GM18870 (cell line): ENCODE results near the gene TTLL9.
"Not testable (repeated sequence)": the region's sequence is repeated elsewhere in the genome, so short reads cannot be mapped to it uniquely, and the experiment has no call there.

ENCODE experiments used
- ATAC-seq: cut with Tn5 transposase; IDR thresholded peaks from one replicate; pipeline ENCODE4 v1.9.1; 2021; ENCODE audit warnings: moderate library complexity; ENCODE audit not compliant: unreplicated experiment

TTLL9 gene

GRCh38 chr20:31916708-31917107, 46.3 kb downstream of the TTLL9 start:
- no peak for ATAC-seq

- ATAC-seq: not testable (repeated sequence)
Measured at GRCh38 chr20:31917962-31918412, 47.6 kb downstream of the TTLL9 start.

GRCh38 chr20:31918466-31919105, 48.2 kb downstream of the TTLL9 start:
- ATAC-seq: no peak

GRCh38 chr20:31919410-31920155, 49.1 kb downstream of the TTLL9 start:
- no peak for ATAC-seq

- no peak for ATAC-seq
Measured at GRCh38 chr20:31920275-31920855, 49.9 kb downstream of the TTLL9 start.

- ATAC-seq: not testable (repeated sequence)
Measured at GRCh38 chr20:31921480-31921879, 51.0 kb downstream of the TTLL9 start.

- no peak for ATAC-seq
Measured at GRCh38 chr20:31922181-31922580, 51.7 kb downstream of the TTLL9 start.

- no peak for ATAC-seq
Measured at GRCh38 chr20:31922588-31922987, 52.2 kb downstream of the TTLL9 start.

- ATAC-seq: no peak
Measured at GRCh38 chr20:31923388-31924331, 53.2 kb downstream of the TTLL9 start.

- no peak for ATAC-seq
Measured at GRCh38 chr20:31924561-31924960, 54.1 kb downstream of the TTLL9 start.

- ATAC-seq: no peak
Measured at GRCh38 chr20:31925631-31926030, 55.2 kb downstream of the TTLL9 start.

- ATAC-seq: no peak
Measured at GRCh38 chr20:31926493-31926892, 56.1 kb downstream of the TTLL9 start.

- ATAC-seq: no peak
Measured at GRCh38 chr20:31927627-31928159, 57.3 kb downstream of the TTLL9 start.

- not testable (repeated sequence) for ATAC-seq
Measured at GRCh38 chr20:31929631-31930030, 59.2 kb downstream of the TTLL9 start.

- no peak for ATAC-seq
Measured at GRCh38 chr20:31930779-31931178, 60.3 kb downstream of the TTLL9 start.

GRCh38 chr20:31933698-31934097, 63.3 kb downstream of the TTLL9 start:
- no peak for ATAC-seq

- no peak for ATAC-seq
Measured at GRCh38 chr20:31934491-31934890, 64.1 kb downstream of the TTLL9 start.

- ATAC-seq: no peak
Measured at GRCh38 chr20:31934968-31935764, 64.7 kb downstream of the TTLL9 start.

- no peak for ATAC-seq
Measured at GRCh38 chr20:31936420-31936819, 66.0 kb downstream of the TTLL9 start.

- no peak for ATAC-seq
Measured at GRCh38 chr20:31937820-31938219, 67.4 kb downstream of the TTLL9 start.
